CD14-positive monocyte (primary cell): ENCODE data around the gene SYNM. TPM values are rescaled to one million over a fixed set of nuclear protein-coding genes. Genes with fewer than 3 reads are reported as not detected.

Experiments
- DNase-seq, 3 donors: peaks; one replicate each; pipeline ENCODE4 v3.0.0-alpha.2; 2011 to 2022
- H2AFZ ChIP-seq: 2 replicates; pipeline ENCODE4 v1.6.0; 2012; ENCODE audit warnings: mild to moderate bottlenecking, low read depth, low read length, inconsistent platforms; ENCODE audit not compliant: insufficient read depth, poor library complexity, severe bottlenecking
- H3K27ac ChIP-seq, 2 donors: 1 replicate in 1 of 2; 2 replicates in 1 of 2; pipeline ENCODE4 v1.5.1; 2012 to 2013; ENCODE audit warnings: low read length in 2 of 2, control low read depth in 1 of 2, inconsistent platforms in 1 of 2, low read depth in 1 of 2, mild to moderate bottlenecking in 1 of 2
- H3K27me3 ChIP-seq, 2 donors: one replicate each; pipeline versions ENCODE4 v1.6.0 to v1.6.1; 2011 to 2013; ENCODE audit warnings: low read length in 2 of 2; ENCODE audit not compliant: control insufficient read depth in 2 of 2, insufficient read depth in 2 of 2
- H3K36me3 ChIP-seq, 2 donors: replicated peaks in 1 of 2; 1 replicate in 1 of 2; 2 replicates in 1 of 2; pipeline versions ENCODE4 v1.5.1 to v1.6.1; 2012 to 2013; ENCODE audit warnings: low read length in 2 of 2, control low read depth in 1 of 2, inconsistent platforms in 1 of 2, mild to moderate bottlenecking in 1 of 2; ENCODE audit not compliant: insufficient read depth in 2 of 2, control insufficient read depth in 1 of 2
- H3K4me1 ChIP-seq, 2 donors: 1 replicate in 1 of 2; 2 replicates in 1 of 2; pipeline versions ENCODE4 v1.5.1 to v1.6.1; 2012 to 2013; ENCODE audit warnings: low read length in 2 of 2, control low read depth in 1 of 2, inconsistent platforms in 1 of 2, mild to moderate bottlenecking in 1 of 2, moderate library complexity in 1 of 2; ENCODE audit not compliant: insufficient read depth in 2 of 2, control insufficient read depth in 1 of 2
- H3K4me2 ChIP-seq: replicated peaks from 2 replicates; pipeline ENCODE3; 2012; ENCODE audit warnings: low read length, moderate library complexity, mild to moderate bottlenecking; ENCODE audit not compliant: poor library complexity, severe bottlenecking; ENCODE audit errors: extremely low read depth
- H3K4me3 ChIP-seq, 3 experiments: fragments of 200-600 bp in 1 of 3; sonication (generic) in 1 of 3; replicated peaks in 1 of 3; 1 replicate in 2 of 3; 2 replicates in 1 of 3; pipeline ENCODE4 v1.5.1; 2011 to 2013; ENCODE audit warnings: low read length in 3 of 3, mild to moderate bottlenecking in 3 of 3, control low read depth in 2 of 3, low read depth in 2 of 3, inconsistent platforms in 1 of 3, moderate library complexity in 1 of 3
- H3K79me2 ChIP-seq: 2 replicates; pipeline ENCODE4 v1.6.0; 2012; ENCODE audit warnings: mild to moderate bottlenecking, control low read depth, inconsistent platforms, low read length, moderate library complexity; ENCODE audit not compliant: insufficient read depth
- H3K9ac ChIP-seq: 2 replicates; pipeline ENCODE4 v1.6.0; 2017; ENCODE audit warnings: low read length, mild to moderate bottlenecking; ENCODE audit not compliant: insufficient read depth, poor library complexity, severe bottlenecking
- H3K9me3 ChIP-seq, 2 donors: replicated peaks in 1 of 2; 1 replicate in 1 of 2; 2 replicates in 1 of 2; pipeline versions ENCODE4 v1.5.1 to v1.6.1; 2012 to 2013; ENCODE audit warnings: low read length in 2 of 2, control low read depth in 1 of 2; ENCODE audit not compliant: control insufficient read depth in 1 of 2, insufficient read depth in 1 of 2
- H4K20me1 ChIP-seq: 2 replicates; pipeline ENCODE4 v1.6.0; 2012; ENCODE audit warnings: mild to moderate bottlenecking, low read length, control low read depth, moderate library complexity; ENCODE audit not compliant: insufficient read depth
- H3K27ac Mint-ChIP-seq, 7 donors: one replicate each; pipeline ENCODE4 v1.8.0; 2020; ENCODE audit warnings: mild to moderate bottlenecking in 7 of 7, mixed read lengths in 7 of 7, moderate library complexity in 6 of 7, inconsistent platforms in 2 of 7
- H3K27me3 Mint-ChIP-seq, 3 donors: one replicate each; pipeline ENCODE4 v1.8.0; 2021 to 2022; ENCODE audit warnings: low read depth in 3 of 3, mild to moderate bottlenecking in 3 of 3, mixed read lengths in 3 of 3, moderate library complexity in 3 of 3, inconsistent platforms in 1 of 3
- H3K36me3 Mint-ChIP-seq, 2 donors: one replicate each; pipeline ENCODE4 v1.8.0; 2020; ENCODE audit warnings: mixed read lengths in 2 of 2, inconsistent platforms in 1 of 2, mild to moderate bottlenecking in 1 of 2
- H3K4me1 Mint-ChIP-seq: one replicate; pipeline ENCODE4 v1.8.0; 2020; ENCODE audit warnings: mild to moderate bottlenecking, mixed read lengths
- H3K4me3 Mint-ChIP-seq, 2 donors: one replicate each; pipeline ENCODE4 v1.8.0; 2020; ENCODE audit warnings: mild to moderate bottlenecking in 2 of 2, mixed read lengths in 2 of 2, moderate library complexity in 1 of 2
- H3K9me3 Mint-ChIP-seq, 7 donors: one replicate each; pipeline ENCODE4 v1.8.0; 2020 to 2022; ENCODE audit warnings: mixed read lengths in 7 of 7, mild to moderate bottlenecking in 6 of 7, moderate library complexity in 6 of 7, inconsistent platforms in 2 of 7
- WGBS: methylation state at CpG from one replicate; pipeline ENCODE4 v1.1.5; 2013; ENCODE audit warnings: missing lambda C conversion rate; ENCODE audit not compliant: insufficient coverage; 5-methylcytosine and 5-hydroxymethylcytosine counted together
- intact Hi-C, 2 donors: fragments of 100-400 bp; cut with micrococcal nuclease; formaldehyde crosslinking; loops; one replicate each; pipeline versions ENCODE4 v1.15.0 to v1.15.1; 2023
- polyA plus RNA-seq, 3 donors: library from polyadenylated mRNA; depleted of rRNA in 1 of 3; unstranded in 2 of 3; stranded (reverse) in 1 of 3; fragments of 300-500 nt in 2 of 3; fragments of >200 nt in 1 of 3; fragmentation: Illumina TruSeq in 2 of 3; gene quantifications; 1 replicate in 2 of 3; 2 replicates in 1 of 3; pipeline ENCODE4 v1.2.3, GENCODE V29; 2012 to 2021
- TF ChIP-seq, protein P1 (sequence below): fragments of 200-600 bp; IDR thresholded peaks from one replicate; pipeline ENCODE4 v1.8.0; 2022; ENCODE audit warnings: antibody characterized with exemption, mild to moderate bottlenecking

Gene SYNM
- polyA plus RNA-seq, 3 donors: 0.04 to 0.05 TPM; not detected in 1

DNA sequence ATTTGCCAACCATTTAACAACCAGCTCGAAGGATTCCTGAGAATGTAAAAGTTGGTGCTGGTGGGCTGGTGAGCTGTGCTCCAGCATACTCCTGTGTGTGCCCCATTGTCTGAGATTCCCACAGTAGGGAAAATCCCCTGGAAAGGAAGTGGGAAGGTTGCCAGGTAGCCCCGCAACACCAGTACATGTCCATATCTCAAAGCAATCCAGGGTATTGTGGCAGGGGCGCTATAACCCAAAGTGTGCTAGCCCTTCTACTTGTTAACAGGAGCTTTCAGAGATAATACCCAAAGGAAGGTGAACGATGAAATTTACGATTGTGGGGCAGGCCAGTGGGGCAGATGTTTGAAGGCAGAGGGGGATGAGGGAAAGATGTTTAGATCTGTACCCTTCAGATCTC lies 42.7 kb upstream of the SYNM start:
- Histone ChIP-seq H3K4me1 (peaks cover 15 to 19% of the 10 kb centered on the region in 2 donors), H4K20me1 (no peaks in the 10 kb centered on the region), H3K36me3 (no peaks in the 10 kb centered on the region), H3K9me3 (no peaks in the 10 kb centered on the region), H3K79me2 (no peaks in the 10 kb centered on the region), H3K4me3 (no peak overlapping the region), H3K9ac (no peak overlapping the region), H3K4me2 (no peak overlapping the region), H2AFZ (no peak overlapping the region), H3K27me3 (peaks cover 20 to 49% of the 10 kb centered on the region in 2 donors), H3K27ac (no peak overlapping the region)
- Mint-ChIP-seq H3K36me3 (peaks cover 0 to 1% of the 10 kb centered on the region in 2 donors), H3K27me3 (peaks cover 57 to 75% (median 57%) of the 10 kb centered on the region in 3 donors), H3K4me3 (no peak overlapping the region), H3K4me1 (peaks cover 17% of the 10 kb centered on the region), H3K9me3 (peaks cover 0 to 10% (median 6%) of the 10 kb centered on the region in 7 donors), H3K27ac (no peak overlapping the region)
- DNase-seq: no peak
- intact Hi-C loops: no loop called here
- no CpG with 5 or more reads among the region's 5 CpGs for WGBS
- TF ChIP-seq, protein P1, sequence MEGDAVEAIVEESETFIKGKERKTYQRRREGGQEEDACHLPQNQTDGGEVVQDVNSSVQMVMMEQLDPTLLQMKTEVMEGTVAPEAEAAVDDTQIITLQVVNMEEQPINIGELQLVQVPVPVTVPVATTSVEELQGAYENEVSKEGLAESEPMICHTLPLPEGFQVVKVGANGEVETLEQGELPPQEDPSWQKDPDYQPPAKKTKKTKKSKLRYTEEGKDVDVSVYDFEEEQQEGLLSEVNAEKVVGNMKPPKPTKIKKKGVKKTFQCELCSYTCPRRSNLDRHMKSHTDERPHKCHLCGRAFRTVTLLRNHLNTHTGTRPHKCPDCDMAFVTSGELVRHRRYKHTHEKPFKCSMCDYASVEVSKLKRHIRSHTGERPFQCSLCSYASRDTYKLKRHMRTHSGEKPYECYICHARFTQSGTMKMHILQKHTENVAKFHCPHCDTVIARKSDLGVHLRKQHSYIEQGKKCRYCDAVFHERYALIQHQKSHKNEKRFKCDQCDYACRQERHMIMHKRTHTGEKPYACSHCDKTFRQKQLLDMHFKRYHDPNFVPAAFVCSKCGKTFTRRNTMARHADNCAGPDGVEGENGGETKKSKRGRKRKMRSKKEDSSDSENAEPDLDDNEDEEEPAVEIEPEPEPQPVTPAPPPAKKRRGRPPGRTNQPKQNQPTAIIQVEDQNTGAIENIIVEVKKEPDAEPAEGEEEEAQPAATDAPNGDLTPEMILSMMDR: no peak

DNA sequence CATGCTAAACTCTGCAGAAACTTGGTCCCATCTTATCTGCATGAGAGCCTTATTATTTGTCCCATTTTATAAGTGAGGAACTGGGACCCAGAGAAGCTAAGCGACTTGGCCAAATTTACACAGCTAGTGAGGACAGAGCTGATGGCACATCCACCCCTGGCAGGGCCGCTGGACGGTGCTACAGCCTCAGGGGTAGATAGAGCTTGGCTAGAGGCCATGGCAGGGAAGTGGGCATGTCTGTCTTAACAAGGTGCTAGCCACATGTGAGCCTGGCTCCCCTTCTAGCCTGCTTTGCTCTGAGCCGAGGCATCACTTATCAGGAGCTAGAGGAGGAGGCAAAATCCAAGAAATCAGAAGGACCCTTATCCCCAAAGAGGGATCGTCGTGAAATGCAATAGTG lies 36.7 kb upstream of the SYNM start:
- Histone ChIP-seq H3K4me2 (no peak overlapping the region), H3K4me1 (no peaks in the 10 kb centered on the region), H3K9me3 (no peaks in the 10 kb centered on the region), H4K20me1 (no peaks in the 10 kb centered on the region), H3K9ac (no peak overlapping the region), H3K79me2 (no peaks in the 10 kb centered on the region), H3K36me3 (no peaks in the 10 kb centered on the region), H3K27me3 (no peaks in the 10 kb centered on the region), H2AFZ (no peak overlapping the region), H3K4me3 (no peak overlapping the region), H3K27ac (no peak overlapping the region)
- H3K4me1 Mint-ChIP-seq: no peaks in the 10 kb centered on the region
- H3K36me3 Mint-ChIP-seq: no peaks in the 10 kb centered on the region
- peaks cover 0 to 3% (median 0%) of the 10 kb centered on the region in 7 donors for H3K9me3 Mint-ChIP-seq
- TF ChIP-seq, protein P1: no peak
- no peak for DNase-seq
- no peak overlapping the region for H3K4me3 Mint-ChIP-seq
- intact Hi-C loops: no loop called here
- peak overlapping the region in 1 of 7 donors; percentile 68 for H3K27ac Mint-ChIP-seq
- peaks cover 13 to 23% (median 15%) of the 10 kb centered on the region in 3 donors for H3K27me3 Mint-ChIP-seq
- WGBS: 78% methylated on average over 5 of the region's 6 CpGs
